Endothelial cell of umbilical vein (primary cell): ENCODE measurements around the gene DNAH3. TPM values are rescaled to one million over a fixed set of nuclear protein-coding genes. Genes with fewer than 3 reads are reported as not detected.
A peak's percentile ranks its signal among the peaks of the same experiment; 100 is the strongest.

Source experiments
- BruUV-seq: library from RNA; stranded (reverse); fragments of 400-500 nt; replicated peaks from 2 replicates; lab custom pipeline; 2021; lab: Mats Ljungman, UMichigan
- CTCF ChIA-PET: fragments of 300-600, 350-600 bp; sonication (Branson Sonifier 250); formaldehyde crosslinking; loops from one replicate; lab custom pipeline; 2021; ENCODE audit warnings: antibody characterized with exemption, inconsistent platforms; lab: Charles Lee
- POLR2A ChIA-PET: fragments of 300-600, 350-600 bp; sonication (Branson Sonifier 250); formaldehyde crosslinking; loops from one replicate; lab custom pipeline; 2021; ENCODE audit warnings: antibody characterized with exemption, inconsistent platforms; lab: Charles Lee
- DNase-seq: peaks from one replicate; pipeline ENCODE4 v3.0.0-alpha.2; 2011; ENCODE audit warnings: low read depth, low spot score
- FAIRE-seq: peaks from 2 replicates; lab custom pipeline; 2011; peaks lifted over from hg19 to GRCh38; lab: Jason Lieb, UNC
- H2AFZ ChIP-seq: 2 replicates; pipeline ENCODE4 v1.6.0; 2012; ENCODE audit warnings: low read depth, low read length, control low read depth, inconsistent platforms
- H3K27ac ChIP-seq: 2 replicates; pipeline ENCODE4 v1.5.1; 2011; ENCODE audit warnings: low read depth, mild to moderate bottlenecking, control low read depth, low read length, moderate library complexity; ENCODE audit not compliant: insufficient read depth
- H3K27me3 ChIP-seq, 2 experiments: 2 replicates each; pipeline versions ENCODE4 v1.6.0 to v1.6.1; 2011; ENCODE audit warnings: low read length in 2 of 2, mixed read lengths in 1 of 2; ENCODE audit not compliant: control insufficient read depth in 2 of 2, insufficient read depth in 2 of 2
- H3K36me3 ChIP-seq, 2 experiments: 2 replicates in 1 of 2; 3 replicates in 1 of 2; pipeline ENCODE4 v1.5.1; 2011; ENCODE audit warnings: low read length in 2 of 2, mild to moderate bottlenecking in 1 of 2, moderate library complexity in 1 of 2; ENCODE audit not compliant: control insufficient read depth in 2 of 2, insufficient read depth in 2 of 2; ENCODE audit errors: extremely low read depth in 1 of 2
- H3K4me1 ChIP-seq: 3 replicates; pipeline ENCODE4 v1.5.1; 2011; ENCODE audit warnings: mild to moderate bottlenecking, low read length; ENCODE audit not compliant: control insufficient read depth, insufficient read depth; ENCODE audit errors: extremely low read depth
- H3K4me2 ChIP-seq: 2 replicates; pipeline ENCODE4 v1.6.1; 2011; ENCODE audit warnings: low read length, control low read depth, mixed read lengths; ENCODE audit not compliant: insufficient read depth
- H3K4me3 ChIP-seq, 3 experiments: fragments of 200-600 bp in 1 of 3; sonication (generic), shearing (Covaris generic) in 1 of 3; replicated peaks in 1 of 3; 2 replicates each; pipeline ENCODE4 v1.5.1; 2011 to 2016; ENCODE audit warnings: control low read depth in 3 of 3, low read length in 3 of 3, mild to moderate bottlenecking in 2 of 3, inconsistent platforms in 1 of 3, low read depth in 1 of 3, moderate library complexity in 1 of 3; ENCODE audit not compliant: insufficient read depth in 1 of 3
- H3K79me2 ChIP-seq: 2 replicates; pipeline ENCODE4 v1.6.0; 2012; ENCODE audit warnings: low read length, inconsistent platforms; ENCODE audit not compliant: control insufficient read depth, insufficient read depth
- H3K9ac ChIP-seq: replicated peaks from 2 replicates; pipeline ENCODE3; 2011; ENCODE audit warnings: low read length, control low read depth; ENCODE audit not compliant: insufficient read depth; ENCODE audit errors: extremely low read depth
- H3K9me1 ChIP-seq: replicated peaks from 3 replicates; pipeline ENCODE4 v1.6.0; 2011; ENCODE audit warnings: mild to moderate bottlenecking, low read length; ENCODE audit not compliant: control insufficient read depth, insufficient read depth; ENCODE audit errors: extremely low read depth
- H3K9me3 ChIP-seq: replicated peaks from 2 replicates; pipeline ENCODE4 v1.5.1; 2012; ENCODE audit warnings: low read length, inconsistent platforms; ENCODE audit not compliant: control insufficient read depth, insufficient read depth
- H4K20me1 ChIP-seq: replicated peaks from 2 replicates; pipeline ENCODE3; 2011; ENCODE audit warnings: mild to moderate bottlenecking, low read length; ENCODE audit not compliant: control insufficient read depth, insufficient read depth; ENCODE audit errors: extremely low read depth
- EZH2 ChIP-seq: IDR thresholded peaks from 2 replicates; pipeline ENCODE4 v1.6.1; 2012; ENCODE audit warnings: borderline replicate concordance, low read depth, mild to moderate bottlenecking, moderate library complexity, low read length, inconsistent platforms; ENCODE audit not compliant: severe bottlenecking
- FOS ChIP-seq: IDR thresholded peaks from 2 replicates; pipeline ENCODE4 v1.6.1; 2011; ENCODE audit warnings: mild to moderate bottlenecking, low read length, moderate library complexity, borderline replicate concordance; ENCODE audit not compliant: insufficient read depth
- GATA2 ChIP-seq: IDR thresholded peaks from 2 replicates; pipeline ENCODE4 v1.7.0; 2011; ENCODE audit warnings: low read depth, mild to moderate bottlenecking, moderate library complexity, mixed read lengths, low read length; ENCODE audit not compliant: insufficient read length, insufficient read depth
- JUN ChIP-seq: IDR thresholded peaks from 2 replicates; pipeline ENCODE4 v1.6.1; 2011; ENCODE audit warnings: borderline replicate concordance, low read depth; ENCODE audit not compliant: insufficient read length, insufficient read depth
- MAX ChIP-seq: IDR thresholded peaks from 2 replicates; pipeline ENCODE4 v1.6.1; 2011; ENCODE audit not compliant: insufficient read depth, insufficient read length
- MYC ChIP-seq: IDR thresholded peaks from one replicate; pipeline ENCODE4 v1.6.1; 2011; ENCODE audit warnings: mild to moderate bottlenecking, low read depth, low read length
- POLR2A ChIP-seq: IDR thresholded peaks from 2 replicates; pipeline ENCODE4 v1.6.1; 2012; ENCODE audit warnings: low read depth, mild to moderate bottlenecking, control low read depth, low read length
- POLR2AphosphoS5 ChIP-seq: IDR thresholded peaks from 2 replicates; pipeline ENCODE4 v1.6.1; 2012; ENCODE audit warnings: low read depth, mild to moderate bottlenecking, control low read depth, low read length, moderate library complexity; ENCODE audit not compliant: insufficient read depth
- dilution Hi-C: fragments of 300-500 bp; cut with MboI; formaldehyde crosslinking; loops from one replicate; pipeline ENCODE4 v1.15.0; 2019; ENCODE audit warnings: low sequenced_read_pairs; ENCODE audit not compliant: extremely low pct_ligation_motif_present
- intact Hi-C: fragments of 100-400 bp; cut with micrococcal nuclease; formaldehyde crosslinking; loops from one replicate; pipeline ENCODE4 v1.10.0; 2022
- polyA plus RNA-seq, 4 experiments: library from polyadenylated mRNA; depleted of rRNA in 3 of 4; stranded (reverse) in 3 of 4; unstranded in 1 of 4; fragments of >200 nt; gene quantifications; 2 replicates each; pipeline versions ENCODE4 v1.2.1 to v1.2.3, GENCODE V29; 2011 to 2012; ENCODE audit warnings: missing spikeins in 1 of 4
- total RNA-seq: library from RNA; stranded (reverse); gene quantifications from 2 replicates; pipeline ENCODE4 v1.2.3, GENCODE V29; 2021
- TF ChIP-seq, protein P1 (sequence below), 2 donors: IDR thresholded peaks; 1 replicate in 1 of 2; 2 replicates in 1 of 2; pipeline ENCODE4 v1.5.1; 2011; ENCODE audit warnings: low read length in 2 of 2, mild to moderate bottlenecking in 2 of 2, moderate library complexity in 2 of 2, control low read depth in 1 of 2, inconsistent platforms in 1 of 2, low read depth in 1 of 2; ENCODE audit not compliant: insufficient read depth in 1 of 2; ENCODE audit errors: extremely low read depth in 1 of 2

DNAH3 gene
- total and polyA plus RNA-seq, 2 donors (not counting 3 experiments of a cell fraction or from before 2014, with no cell fraction given) = not detected

DNA sequence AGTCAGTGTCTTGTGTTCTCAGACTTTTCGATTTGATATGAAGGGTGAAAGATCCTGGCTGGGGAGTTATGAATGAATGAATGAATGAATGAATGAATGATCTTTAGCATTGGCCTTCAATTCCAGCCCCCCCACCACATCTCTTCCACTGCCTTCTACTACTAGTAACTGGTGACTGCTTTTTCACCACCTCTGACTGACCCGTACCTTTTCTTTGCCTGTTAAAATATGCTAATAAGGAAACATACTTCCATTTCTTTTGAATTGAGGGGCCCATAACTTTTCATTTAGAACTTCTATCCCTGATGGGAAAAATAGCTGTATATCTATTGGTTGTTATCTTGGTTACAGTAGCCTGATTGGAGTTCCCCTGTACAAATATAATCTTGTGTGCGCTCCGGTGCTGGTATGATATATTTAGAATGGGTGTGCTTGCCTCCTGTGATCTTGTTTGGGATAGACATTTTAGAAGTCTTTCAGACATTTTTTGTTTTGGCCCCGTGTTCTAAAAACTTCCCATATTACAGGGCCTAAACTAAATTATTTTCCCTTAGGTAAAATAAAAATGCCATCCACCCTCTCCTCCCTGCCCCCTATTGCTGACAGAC, 246.6 kb downstream of the DNAH3 start:
- Histone ChIP-seq H3K9ac (peak overlapping the region; percentile 95), H3K4me3 (peak overlapping the region in 1 of 3 experiments; percentile 27), H2AFZ (no peak overlapping the region), H3K27me3 (no peaks in the 10 kb centered on the region), H4K20me1 (no peaks in the 10 kb centered on the region), H3K9me1 (no peaks in the 10 kb centered on the region), H3K79me2 (peaks cover 28% of the 10 kb centered on the region), H3K4me1 (peaks cover 74% of the 10 kb centered on the region), H3K36me3 (no peaks in the 10 kb centered on the region), H3K9me3 (no peaks in the 10 kb centered on the region), H3K4me2 (peak overlapping the region; percentile 81), H3K27ac (peak overlapping the region; percentile 100)
- POLR2A ChIA-PET = interaction anchor here (0.5 to 1.5 kb wide), 2 partner anchors 53 to 134 kb away, joined by 3 to 5 read pairs; no protein-coding TSS in a partner anchor
- BruUV-seq = TSS peak; percentile 2
- CTCF ChIA-PET = interaction anchor here (1.1 to 2.9 kb wide), 5 partner anchors 17 to 53 kb away, joined by 3 to 22 read pairs (median 4); no protein-coding TSS in a partner anchor
- dilution Hi-C loops (no loop called here), intact Hi-C loops (loop anchor here (1.0 to 5.0 kb wide), 5 partner anchors 51 to 1288 kb away; partner anchors contain the start of genes ERI2, REXO5 and THUMPD1)
- no peak for TF ChIP-seq POLR2A
- no peak for TF ChIP-seq MAX
- TF ChIP-seq FOS = no peak
- TF ChIP-seq EZH2 = no peak
- no peak for TF ChIP-seq POLR2AphosphoS5
- no peak for TF ChIP-seq GATA2
- TF ChIP-seq, protein P1, sequence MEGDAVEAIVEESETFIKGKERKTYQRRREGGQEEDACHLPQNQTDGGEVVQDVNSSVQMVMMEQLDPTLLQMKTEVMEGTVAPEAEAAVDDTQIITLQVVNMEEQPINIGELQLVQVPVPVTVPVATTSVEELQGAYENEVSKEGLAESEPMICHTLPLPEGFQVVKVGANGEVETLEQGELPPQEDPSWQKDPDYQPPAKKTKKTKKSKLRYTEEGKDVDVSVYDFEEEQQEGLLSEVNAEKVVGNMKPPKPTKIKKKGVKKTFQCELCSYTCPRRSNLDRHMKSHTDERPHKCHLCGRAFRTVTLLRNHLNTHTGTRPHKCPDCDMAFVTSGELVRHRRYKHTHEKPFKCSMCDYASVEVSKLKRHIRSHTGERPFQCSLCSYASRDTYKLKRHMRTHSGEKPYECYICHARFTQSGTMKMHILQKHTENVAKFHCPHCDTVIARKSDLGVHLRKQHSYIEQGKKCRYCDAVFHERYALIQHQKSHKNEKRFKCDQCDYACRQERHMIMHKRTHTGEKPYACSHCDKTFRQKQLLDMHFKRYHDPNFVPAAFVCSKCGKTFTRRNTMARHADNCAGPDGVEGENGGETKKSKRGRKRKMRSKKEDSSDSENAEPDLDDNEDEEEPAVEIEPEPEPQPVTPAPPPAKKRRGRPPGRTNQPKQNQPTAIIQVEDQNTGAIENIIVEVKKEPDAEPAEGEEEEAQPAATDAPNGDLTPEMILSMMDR (IDR thresholded peaks at IDR 0.05; ENCODE audit: extremely low read depth in 1 of 2, insufficient read depth in 1 of 2, low read depth in 1 of 2, low read length in 2 of 2) = no peak
- no peak for TF ChIP-seq MYC
- no peak for TF ChIP-seq JUN
- DNase-seq (no peak), FAIRE-seq (no peak)
